Dedifferentiated amniotic fluid mesenchymal stem cell (primary cell): ENCODE measurements around the gene BICC1.

ENCODE experiments used
- DNase-seq: peaks from one replicate; pipeline ENCODE4 v3.0.0-alpha.2; 2016; ENCODE audit errors: extremely low spot score

Gene BICC1

DNA sequence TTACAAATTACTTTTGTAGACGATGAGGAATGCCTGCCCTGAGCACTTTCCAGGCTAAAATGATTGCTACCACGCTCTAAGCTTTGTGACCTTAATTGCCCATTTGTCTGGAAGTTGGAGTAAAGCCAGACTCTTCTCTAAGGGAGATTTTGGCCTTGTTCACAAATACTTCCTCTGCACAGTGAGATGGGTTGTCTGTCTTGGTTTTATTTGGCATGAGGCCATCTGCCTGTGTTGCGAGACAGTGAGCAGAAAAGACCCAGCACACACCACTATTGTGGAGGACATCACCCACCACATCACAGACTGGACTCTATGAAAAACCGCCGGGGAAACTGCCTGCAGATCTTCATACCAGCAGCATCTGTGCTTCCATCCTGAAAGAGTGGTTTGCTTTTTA is 138.4 kb downstream of the BICC1 start:
- DNase-seq = no peak

DNA sequence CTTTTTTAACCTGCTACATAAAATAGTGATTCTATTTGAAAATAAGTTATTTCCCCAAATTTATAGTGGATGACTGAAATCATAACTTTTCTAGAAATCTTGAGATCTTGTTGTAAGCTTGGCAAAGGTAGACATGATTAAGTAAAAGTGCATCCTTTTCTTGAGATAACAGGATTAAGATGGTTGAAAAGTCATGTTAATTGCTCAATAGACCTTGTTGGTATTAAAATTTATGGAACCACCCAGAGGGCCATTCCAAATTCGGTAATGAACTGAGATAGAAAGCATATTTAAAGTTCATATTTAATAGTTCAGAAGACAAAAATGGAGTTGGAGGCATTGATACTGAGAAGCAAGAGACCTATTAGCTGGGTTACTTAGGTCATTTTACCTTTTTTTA is 139.1 kb downstream of the BICC1 start:
- DNase-seq = no peak

DNA sequence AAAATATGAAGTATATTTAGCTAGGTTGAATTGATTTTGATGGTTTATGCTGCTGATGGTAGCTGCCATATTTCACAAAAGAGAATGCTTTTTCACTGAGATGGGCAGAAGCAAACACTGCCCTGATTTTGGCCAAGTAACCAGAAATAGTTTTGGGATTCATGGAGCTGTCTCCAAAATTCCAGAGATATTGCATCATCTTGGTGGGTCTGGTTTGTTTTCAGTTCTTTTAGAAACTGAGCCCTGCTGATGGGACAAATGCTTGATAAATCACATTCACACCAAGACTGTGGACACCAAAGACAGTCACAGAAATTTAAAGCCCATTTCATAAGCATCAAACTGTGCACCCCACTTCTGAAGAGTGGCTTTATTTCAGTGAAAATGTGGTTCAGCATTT is 140.5 kb downstream of the BICC1 start:
- peak; percentile 74 for DNase-seq

DNA sequence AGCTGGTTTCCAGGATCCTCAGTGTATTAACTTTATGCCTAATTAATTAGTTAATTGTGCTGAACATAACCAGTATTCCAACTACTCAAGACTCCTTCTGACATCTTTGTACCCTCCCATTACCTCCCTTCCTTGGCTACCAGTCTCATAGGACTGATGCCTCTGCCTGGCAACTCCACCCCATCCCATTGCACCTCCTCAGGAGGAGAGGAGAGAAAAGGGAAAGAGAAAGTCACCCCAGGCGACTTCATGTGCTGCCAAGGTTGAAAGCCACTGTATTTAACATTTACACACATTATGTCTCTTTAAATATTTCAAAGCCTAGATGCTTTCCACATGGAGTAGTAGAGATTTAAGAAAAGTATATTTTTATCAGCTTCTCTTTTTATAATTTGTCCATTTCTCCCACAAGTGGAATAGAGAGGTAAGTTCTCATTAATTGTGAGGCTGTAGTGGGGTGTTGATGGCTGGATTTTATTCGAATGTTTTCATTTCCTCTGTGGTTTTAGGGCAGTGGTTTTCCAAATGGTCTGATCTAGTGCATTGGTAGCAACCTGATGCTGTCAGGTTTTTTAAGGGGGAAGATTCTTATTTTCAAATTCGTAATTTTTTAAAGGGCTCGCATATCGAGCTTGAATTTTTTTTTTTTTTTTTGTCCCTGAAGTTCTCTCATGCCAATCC is 148.0 kb downstream of the BICC1 start:
- no peak for DNase-seq

DNA sequence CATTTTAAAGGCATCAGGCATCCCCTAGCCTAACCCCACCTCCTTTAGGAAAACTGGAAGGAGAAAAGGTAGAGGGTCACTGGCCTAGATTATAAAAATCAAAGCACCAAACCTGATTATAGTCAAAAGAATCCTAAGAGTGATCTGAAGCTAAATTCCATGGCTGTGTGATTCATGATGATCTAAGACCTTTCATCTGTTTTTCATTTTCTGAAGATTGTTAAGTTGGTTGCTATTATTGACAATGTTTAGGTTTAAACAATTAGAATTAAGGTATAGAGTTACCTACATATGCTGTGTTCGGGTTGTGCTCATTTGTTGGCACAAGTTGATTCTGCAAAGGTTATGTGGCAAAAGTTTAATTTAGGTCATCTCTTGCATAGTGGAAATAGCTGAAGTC is 148.7 kb downstream of the BICC1 start:
- DNase-seq = peak; percentile 83

DNA sequence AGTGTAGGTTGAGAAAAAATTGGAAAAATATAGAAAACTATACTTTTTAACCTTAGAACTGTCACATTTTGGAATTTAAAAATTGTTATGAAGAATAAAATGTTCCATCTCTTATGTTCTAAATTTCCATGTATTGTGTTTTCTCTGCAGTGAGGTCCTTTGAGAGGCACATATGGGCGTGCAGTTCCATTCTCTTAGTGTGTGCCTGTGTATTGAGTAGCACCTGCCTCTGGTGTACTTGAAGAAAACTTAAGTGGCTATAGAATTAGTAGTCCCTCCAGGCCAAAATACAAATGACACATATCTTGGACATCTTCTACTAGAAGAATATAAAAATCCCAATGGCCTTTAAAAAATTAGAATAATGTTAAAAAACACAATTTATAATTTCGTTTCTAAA is 149.2 kb downstream of the BICC1 start:
- DNase-seq = no peak

DNA sequence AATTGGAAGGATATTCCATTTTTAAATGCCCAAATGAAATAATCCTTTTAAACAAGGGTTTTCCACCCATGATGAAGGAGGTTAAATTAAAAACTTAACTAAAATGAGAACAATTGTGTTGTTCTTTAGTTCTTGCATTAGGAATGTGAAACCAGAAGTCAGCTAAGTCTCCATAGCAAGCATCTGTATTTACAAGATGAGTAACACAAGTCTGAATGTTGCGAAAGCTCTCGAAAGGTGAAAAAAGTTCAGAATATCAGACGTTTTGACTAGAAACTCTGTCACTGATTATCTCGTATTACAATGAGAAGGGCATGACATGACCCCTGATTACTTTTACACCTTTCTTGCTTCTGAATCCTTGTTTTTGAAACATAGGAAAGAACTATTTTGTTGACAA is 149.6 kb downstream of the BICC1 start:
- peak; percentile 93 for DNase-seq

DNA sequence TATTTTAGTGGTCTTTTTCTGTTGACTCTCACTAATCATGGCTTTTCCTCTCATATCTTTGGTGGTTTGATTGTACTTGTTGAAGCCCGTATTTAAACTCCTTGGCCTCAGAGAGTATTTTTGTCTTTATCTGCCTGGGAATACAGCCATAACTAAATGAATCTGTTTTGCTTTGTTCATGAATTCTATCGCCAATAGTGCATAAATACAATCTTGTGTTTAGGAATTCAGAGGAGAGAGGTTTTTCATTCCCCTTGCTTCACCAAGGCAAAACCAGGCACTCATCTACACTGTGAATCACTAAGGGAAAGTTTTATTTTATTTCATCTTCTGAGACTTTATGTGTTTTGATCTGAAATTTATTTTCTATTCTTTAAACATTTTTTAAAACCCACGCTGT is 152.7 kb downstream of the BICC1 start:
- DNase-seq = peak; percentile 12

DNA sequence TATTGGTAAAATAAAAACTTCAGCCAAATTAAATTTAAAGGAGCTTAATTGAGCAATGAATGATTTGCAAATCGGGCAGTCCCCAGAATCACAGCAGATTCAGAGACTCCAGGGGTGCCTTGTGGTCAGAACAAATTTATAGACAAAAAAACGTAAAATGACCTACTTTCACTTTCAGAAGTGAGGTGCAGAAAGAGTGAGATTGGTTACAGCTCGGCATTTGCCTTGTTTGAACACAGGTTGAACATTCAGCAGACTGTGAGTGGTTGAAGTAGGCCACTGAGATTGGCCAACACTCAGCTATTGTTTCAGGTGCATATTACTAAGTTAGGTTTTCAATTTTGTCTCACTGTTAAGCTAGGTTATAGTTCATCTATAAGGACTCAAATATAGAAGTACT is 153.4 kb downstream of the BICC1 start:
- DNase-seq = peak; percentile 13

DNA sequence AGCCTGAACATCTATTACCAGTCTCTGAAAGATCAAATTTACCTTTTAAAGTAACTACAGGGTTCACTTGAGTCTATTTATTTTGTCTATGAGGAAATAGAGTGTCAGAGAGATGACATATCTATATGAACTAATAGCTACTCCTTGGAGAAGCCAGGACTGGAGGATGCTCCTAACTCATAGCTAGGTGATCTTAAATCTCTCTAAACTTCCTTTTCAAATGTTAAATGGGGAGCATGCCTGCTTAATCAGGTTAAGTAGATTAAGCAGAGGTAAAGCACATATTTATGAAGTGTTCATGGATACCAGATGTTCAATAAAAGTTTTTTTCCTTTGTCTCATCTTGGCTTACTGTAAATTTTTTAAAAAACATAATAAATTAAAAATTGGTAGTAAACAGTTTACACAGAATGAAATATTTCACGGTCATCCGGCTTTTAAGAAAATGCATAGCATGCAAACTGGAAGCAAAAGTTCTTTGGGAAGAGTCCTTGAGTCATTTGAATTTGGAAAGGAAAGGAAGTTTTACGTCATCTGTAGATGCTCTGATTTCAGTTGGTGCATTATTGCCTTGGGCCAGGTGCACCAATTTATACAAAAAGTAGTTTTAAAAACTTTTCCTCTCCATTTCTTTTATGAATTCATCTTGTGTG is 155.1 kb downstream of the BICC1 start:
- DNase-seq = no peak

DNA sequence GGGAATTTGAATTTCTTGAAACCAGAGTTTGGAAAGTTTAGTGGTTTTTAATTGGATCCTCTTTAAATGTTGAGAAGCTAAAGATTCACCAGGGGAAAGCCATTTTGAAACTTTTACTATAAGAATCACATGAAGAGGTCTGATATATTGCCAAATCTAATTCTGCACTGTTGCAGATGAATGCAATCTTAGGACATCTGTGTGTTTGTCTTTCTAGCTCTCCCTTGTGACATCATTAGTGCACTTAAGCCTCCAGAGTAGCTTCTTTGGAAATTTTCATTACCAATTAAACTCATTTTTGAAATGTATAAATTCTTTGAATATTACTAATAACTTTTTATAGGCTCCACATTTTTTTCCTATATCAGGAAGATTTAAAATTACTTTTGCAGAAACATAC is 160.2 kb downstream of the BICC1 start:
- no peak for DNase-seq

DNA sequence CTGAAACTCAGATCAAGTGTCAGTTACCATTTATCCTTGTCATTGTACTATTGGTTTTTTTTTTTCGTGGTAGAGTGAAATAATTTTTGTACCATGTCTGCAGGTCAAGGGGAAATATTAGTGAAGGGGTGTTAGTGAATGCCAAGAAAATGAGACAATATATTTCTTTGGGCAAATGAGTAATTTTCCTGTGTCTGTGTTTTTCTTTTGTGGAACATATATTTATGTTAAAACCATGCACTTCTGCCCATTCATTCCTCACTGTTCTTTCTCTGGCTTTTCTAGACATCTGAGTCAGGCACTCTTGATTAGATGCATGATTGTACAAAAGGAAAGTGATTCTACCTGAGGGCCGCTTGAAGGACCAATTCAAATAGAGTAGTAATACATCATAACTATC is 161.6 kb downstream of the BICC1 start:
- no peak for DNase-seq

DNA sequence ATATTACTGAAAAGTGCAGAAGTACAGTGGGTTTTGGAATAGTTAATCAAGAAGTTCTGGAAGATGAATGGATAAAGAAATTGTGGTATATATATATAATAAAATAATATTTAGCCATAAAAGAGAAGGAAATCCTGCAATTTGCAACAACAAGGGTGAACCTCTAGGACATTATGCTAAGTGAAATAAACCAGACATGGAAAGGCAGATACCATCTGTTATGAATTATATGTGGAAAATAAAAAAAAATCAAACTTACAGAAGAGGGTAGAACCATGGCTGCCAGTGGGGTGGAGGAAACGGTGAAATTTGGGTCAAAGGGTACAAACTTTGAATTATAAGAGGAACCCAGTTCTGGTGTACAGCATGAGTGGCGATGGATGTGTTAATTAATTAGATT is 162.6 kb downstream of the BICC1 start:
- no peak for DNase-seq

DNA sequence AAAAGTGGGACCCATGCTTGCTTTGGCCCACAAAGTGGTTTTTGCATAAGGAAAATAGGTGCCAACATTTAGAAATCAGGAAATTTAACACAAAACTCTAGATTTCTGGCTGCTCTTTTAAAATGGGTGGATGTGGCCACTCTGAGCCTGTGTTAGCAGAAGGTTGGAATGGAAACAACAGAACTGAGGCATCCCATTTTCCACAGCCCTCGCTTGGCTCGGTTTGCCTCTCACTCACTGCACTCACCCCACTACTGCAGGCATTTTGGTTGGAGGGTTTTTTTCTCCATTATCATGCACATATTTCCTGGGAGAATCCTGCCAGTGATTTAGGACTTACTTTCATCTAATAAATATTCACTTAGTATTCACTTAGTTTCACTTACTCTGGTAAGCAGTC is 178.9 kb downstream of the BICC1 start:
- no peak for DNase-seq

DNA sequence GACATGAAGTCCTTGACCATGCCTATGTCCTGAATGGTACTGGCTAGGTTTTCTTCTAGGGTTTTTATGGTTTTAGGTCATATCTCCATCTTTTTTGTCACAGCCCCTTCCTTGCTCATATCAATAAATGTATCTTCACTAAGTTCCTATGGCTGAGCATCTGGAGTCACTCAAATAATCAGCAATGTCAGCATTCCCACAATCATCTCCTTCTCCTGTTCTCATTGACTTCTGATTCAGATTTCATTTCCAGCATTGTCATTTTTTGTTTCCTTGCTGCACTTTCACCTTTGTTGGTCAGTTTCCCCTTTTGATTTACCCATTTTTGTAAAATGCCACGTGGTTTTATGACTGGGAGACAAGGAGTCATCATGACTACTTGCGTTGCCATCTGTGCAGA is 181.2 kb downstream of the BICC1 start:
- no peak for DNase-seq

DNA sequence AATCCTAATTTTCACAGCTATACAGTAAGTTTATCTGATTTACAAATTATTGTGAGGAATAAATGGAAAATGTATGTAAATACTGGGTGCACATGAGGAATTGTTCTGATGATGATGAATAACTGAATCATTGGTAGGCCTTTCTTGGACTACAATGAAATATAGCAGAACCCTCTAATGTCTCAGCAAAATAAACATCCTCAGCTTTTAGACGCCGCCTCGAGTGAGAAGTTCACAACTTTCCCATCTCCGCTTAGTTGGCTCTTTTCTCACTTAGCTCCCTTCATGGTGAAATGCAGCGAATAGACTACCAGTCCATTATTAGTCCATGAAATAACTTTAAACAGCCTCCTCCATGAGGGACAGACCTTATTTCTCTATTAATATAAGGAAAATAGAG is 182.3 kb downstream of the BICC1 start:
- no peak for DNase-seq

DNA sequence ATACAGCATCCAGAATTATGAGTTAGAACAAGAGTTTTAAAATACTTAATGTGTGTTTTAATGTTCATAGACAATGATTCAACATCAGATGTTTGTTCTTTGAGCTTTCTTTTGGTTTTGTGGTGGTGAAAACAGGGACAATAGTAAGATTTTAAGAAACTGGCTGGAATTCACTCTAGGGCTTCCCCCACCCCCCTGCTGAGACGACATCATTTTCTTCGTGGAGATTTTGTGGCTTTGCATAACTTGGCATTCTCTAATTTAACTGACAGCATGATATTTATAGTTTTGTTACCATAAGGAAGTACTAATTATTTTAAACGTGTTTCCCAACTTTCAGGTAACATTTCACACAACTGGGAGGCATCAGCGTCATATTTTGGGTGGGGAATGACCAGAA is 184.1 kb downstream of the BICC1 start:
- no peak for DNase-seq

DNA sequence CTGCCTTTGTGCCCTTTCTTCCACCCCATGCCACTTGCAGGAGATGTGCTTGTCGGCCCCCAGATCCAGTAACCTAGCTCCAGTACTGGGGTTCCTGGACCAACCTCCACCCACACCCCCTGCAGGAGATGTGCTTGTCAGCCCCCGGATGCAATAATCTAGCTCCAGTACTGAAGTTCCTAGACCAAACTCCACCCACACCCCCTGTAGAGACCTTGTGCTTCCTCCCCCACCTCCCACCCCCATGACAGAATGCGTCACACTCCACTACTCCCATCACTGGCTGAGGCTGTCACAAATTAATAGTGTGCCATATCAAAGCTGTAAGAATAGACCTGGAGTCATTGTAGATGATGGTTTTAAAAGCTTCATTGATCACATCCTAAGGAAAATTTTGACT is 185.0 kb downstream of the BICC1 start:
- no peak for DNase-seq

DNA sequence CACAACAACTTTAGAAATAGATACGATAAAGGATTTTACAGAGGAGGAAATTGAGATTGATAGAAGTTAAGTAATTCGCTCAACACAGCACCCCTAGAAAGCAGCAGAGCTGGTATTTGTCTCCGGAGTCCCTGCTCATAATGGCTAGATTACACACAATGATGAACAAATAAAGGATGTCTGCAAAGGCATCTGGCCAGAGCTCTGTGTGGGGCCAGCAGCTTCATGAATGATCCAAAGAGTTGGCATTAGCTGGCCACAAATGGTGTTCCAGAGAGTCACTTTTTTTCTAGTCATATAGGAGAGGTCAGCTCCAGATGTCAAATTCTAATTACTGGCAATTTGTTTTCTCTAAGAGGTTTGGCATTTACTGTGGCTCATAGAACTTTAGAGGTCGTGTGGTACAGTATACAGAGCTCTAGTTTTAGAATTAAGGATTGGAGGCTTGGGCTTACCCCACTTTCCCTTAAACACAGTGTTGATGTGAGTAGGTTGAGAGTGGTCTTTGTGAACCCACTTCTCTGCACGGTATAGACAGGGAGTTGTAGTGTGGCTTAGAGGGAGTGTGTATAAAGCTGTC is 186.2 kb downstream of the BICC1 start:
- no peak for DNase-seq

DNA sequence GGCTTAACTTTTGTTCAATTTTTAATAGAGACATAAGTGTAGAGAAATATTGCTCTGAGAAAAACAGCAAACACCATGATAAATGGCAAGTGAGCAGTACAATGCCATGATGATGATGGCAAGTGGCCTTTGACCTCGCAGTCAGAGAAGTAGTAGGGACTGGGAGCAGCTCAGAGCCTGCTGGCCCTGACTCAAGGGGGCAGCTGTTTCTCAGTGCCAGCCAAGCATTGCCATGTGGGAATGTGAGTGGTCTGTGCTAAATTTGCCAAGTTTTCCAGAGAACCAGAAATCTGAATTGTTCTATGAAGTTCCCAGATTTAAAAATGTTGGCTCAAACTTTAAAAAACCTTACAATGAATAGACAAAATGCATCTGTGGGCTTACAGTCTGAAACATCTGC is 187.9 kb downstream of the BICC1 start:
- no peak for DNase-seq

DNA sequence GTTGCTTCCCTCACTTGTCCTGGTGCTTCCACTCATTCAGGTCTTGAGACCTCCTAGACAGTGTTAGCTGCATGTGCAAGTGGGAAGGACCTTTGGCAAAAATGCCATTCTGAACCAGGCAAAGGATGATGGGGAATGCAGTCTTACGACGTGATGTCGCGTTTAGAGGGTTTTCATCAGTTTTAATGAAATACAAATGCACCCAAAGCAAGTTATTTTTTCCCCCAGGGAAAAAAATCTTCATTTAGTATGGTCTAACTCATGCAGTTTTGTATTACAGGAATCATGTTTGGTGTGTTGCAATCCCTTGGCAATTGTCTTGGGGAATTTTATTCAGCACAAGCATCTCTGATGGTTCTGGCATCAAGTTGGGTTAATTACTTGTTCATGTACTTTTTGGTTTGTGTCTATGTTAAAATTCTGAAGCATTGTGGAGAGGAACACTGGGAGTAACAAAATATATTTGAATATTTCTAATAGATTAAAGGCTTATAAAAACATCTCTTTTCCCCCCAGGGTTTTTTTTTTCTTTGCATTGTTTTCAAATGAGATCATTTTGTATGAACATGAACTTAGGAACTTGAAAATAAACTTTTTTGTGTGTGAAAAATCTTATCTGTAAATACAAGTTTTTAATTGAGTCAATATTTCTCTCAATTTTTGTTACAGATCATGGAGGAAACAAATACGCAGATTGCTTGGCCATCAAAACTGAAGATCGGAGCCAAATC is 188.9 kb downstream of the BICC1 start:
- DNase-seq = peak; percentile 95

DNA sequence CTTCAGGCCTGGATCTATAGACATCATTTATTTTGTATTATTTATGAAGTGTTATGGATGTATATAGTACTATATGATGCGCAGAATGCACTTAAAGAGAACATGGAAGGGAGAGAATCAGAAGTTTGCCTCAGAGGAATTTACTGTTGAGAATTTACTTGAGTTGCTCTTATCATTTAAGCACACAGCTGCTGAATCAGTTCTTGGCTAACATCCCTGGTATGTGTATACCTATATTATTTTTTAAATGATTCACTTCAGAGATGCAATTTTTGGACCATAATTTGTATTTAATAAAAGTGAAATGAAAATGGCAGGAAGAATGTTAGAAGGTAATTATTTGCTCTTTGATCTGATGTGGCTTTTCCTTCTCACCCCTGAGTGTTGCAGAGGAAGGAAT is 191.6 kb downstream of the BICC1 start:
- no peak for DNase-seq

DNA sequence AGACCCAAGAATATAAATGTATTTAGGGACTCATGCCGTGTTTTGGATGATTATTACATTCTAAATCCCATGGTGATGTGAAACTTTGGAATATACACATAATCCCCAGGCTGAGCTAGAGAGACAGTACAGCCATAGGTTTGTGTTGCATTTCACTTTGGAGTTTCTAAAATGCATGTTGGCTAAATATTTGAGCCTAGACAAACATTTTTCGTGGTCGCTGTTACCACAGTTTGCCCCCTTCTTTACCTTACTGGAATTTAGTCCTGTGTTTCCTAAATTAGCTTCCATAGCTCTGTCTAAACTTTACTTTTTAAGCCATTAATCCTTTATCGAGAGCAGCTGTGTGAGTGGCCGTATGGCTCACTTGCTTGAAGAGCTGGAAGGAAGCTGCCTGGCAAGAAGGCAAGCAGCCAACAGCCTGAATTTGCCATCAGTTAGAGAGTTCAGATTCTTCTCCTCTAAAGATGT is 192.0 kb downstream of the BICC1 start:
- peak; percentile 35 for DNase-seq
